HCT116 (cell line): ENCODE data around the gene STRBP. TPM values are rescaled to one million over a fixed set of nuclear protein-coding genes. Genes with fewer than 3 reads are reported as not detected.

Experiments used
- ATAC-seq: fragments of 200-7000 bp; cut with Tn5 transposase; 2 replicates; pipeline ENCODE4 v1.9.1; 2020; ENCODE audit warnings: mild to moderate bottlenecking, moderate library complexity
- BruUV-seq: library from RNA; stranded (reverse); fragments of 400-500 nt; replicated peaks from 2 replicates; lab custom pipeline; 2021; lab: Mats Ljungman, UMichigan
- CTCF ChIA-PET: fragments of 300-600 bp; sonication (Branson Sonifier 250); formaldehyde crosslinking; loops from one replicate; lab custom pipeline; 2021; ENCODE audit warnings: antibody characterized with exemption; lab: Charles Lee
- POLR2A ChIA-PET: fragments of 300-600, 350-600 bp; sonication (Branson Sonifier 250); formaldehyde crosslinking; loops from one replicate; lab custom pipeline; 2021; ENCODE audit warnings: antibody characterized with exemption; lab: Charles Lee
- RAD21 ChIA-PET, 2 experiments: fragments of 300-600 bp; sonication (Branson Sonifier 250); formaldehyde crosslinking; loops; one replicate each; lab custom pipeline; 2023; ENCODE audit warnings: low total read pairs in 2 of 2; ENCODE audit not compliant: uncharacterized antibody in 2 of 2, unreplicated experiment in 2 of 2, low non-redundant PET in 1 of 2; lab: Charles Lee
- DNase-seq: peaks from one replicate; pipeline ENCODE4 v3.0.0-alpha.2; 2010; ENCODE audit warnings: low read depth, low spot score
- H2AFZ ChIP-seq: fragments of 200-600 bp; shearing (Covaris generic), sonication (generic); 2 replicates; pipeline ENCODE4 v1.6.1; 2017; ENCODE audit warnings: low read depth, mixed run types, mixed read lengths, antibody characterized with exemption, low read length; ENCODE audit not compliant: poor library complexity, severe bottlenecking
- H3K27ac ChIP-seq: 2 replicates; pipeline ENCODE4 v1.5.1; 2012; ENCODE audit warnings: low read depth, low read length
- H3K27me3 ChIP-seq: fragments of 200-600 bp; sonication (generic); 2 replicates; pipeline ENCODE4 v1.6.1; 2016; ENCODE audit warnings: mixed run types, low read length, mixed read lengths; ENCODE audit not compliant: insufficient read depth
- H3K36me3 ChIP-seq, 2 experiments: fragments of 200-500 bp in 1 of 2; fragments of 200-600 bp in 1 of 2; sonication (Bioruptor generic) in 1 of 2; sonication (generic) in 1 of 2; 2 replicates each; pipeline versions ENCODE4 v1.5.1 to v1.6.1; 2014 to 2016; ENCODE audit warnings: low read length in 2 of 2, inconsistent platforms in 1 of 2, mixed read lengths in 1 of 2, mixed run types in 1 of 2; ENCODE audit not compliant: insufficient read depth in 2 of 2, control insufficient read depth in 1 of 2
- H3K4me1 ChIP-seq, 2 experiments: fragments of 200-600 bp in 1 of 2; sonication (generic) in 1 of 2; 2 replicates each; pipeline versions ENCODE4 v1.5.1 to v1.6.1; 2012 to 2017; ENCODE audit warnings: low read length in 2 of 2, inconsistent platforms in 1 of 2, mild to moderate bottlenecking in 1 of 2, mixed read lengths in 1 of 2, mixed run types in 1 of 2, moderate library complexity in 1 of 2; ENCODE audit not compliant: insufficient read depth in 2 of 2, control insufficient read depth in 1 of 2
- H3K4me2 ChIP-seq: fragments of 200-600 bp; sonication (generic); 2 replicates; pipeline ENCODE4 v1.6.1; 2017; ENCODE audit warnings: mixed run types, low read length, mixed read lengths
- H3K4me3 ChIP-seq, 2 experiments: fragments of 200-600 bp in 1 of 2; sonication (generic) in 1 of 2; replicated peaks in 1 of 2; 2 replicates each; pipeline ENCODE4 v1.5.1; 2011 to 2016; ENCODE audit warnings: low read length in 2 of 2, control low read depth in 1 of 2, low read depth in 1 of 2, mild to moderate bottlenecking in 1 of 2, mixed read lengths in 1 of 2, mixed run types in 1 of 2
- H3K79me2 ChIP-seq: fragments of 200-600 bp; sonication (generic); 2 replicates; pipeline ENCODE4 v1.6.1; 2017; ENCODE audit warnings: mild to moderate bottlenecking, mixed run types, low read length, moderate library complexity, mixed read lengths; ENCODE audit not compliant: insufficient read depth
- H3K9ac ChIP-seq: fragments of 200-600 bp; sonication (generic); 2 replicates; pipeline ENCODE4 v1.6.1; 2016; ENCODE audit warnings: low read length, mixed read lengths
- H3K9me2 ChIP-seq: fragments of 200-600 bp; sonication (generic), shearing (Covaris generic); 2 replicates; pipeline ENCODE4 v1.6.1; 2017; ENCODE audit warnings: mixed run types, mild to moderate bottlenecking, moderate library complexity; ENCODE audit not compliant: insufficient read depth
- H3K9me3 ChIP-seq, 2 experiments: fragments of 200-500 bp in 1 of 2; fragments of 200-600 bp in 1 of 2; sonication (Bioruptor generic) in 1 of 2; sonication (generic) in 1 of 2; 2 replicates each; pipeline ENCODE4 v1.6.1; 2014 to 2017; ENCODE audit warnings: low read length in 2 of 2, mixed read lengths in 2 of 2, inconsistent platforms in 1 of 2, low read depth in 1 of 2, mild to moderate bottlenecking in 1 of 2, mixed run types in 1 of 2, moderate library complexity in 1 of 2; ENCODE audit not compliant: control insufficient read depth in 1 of 2, insufficient read depth in 1 of 2
- H4K20me1 ChIP-seq: fragments of 200-600 bp; sonication (generic), shearing (Covaris generic); 2 replicates; pipeline ENCODE4 v1.6.1; 2017; ENCODE audit warnings: mixed run types, mild to moderate bottlenecking, moderate library complexity; ENCODE audit not compliant: insufficient read depth
- CEBPB ChIP-seq: IDR thresholded peaks from 2 replicates; pipeline ENCODE4 v1.6.1; 2012; ENCODE audit warnings: low read depth
- EGR1 ChIP-seq: IDR thresholded peaks from 2 replicates; pipeline ENCODE4 v1.6.1; 2012; ENCODE audit warnings: low read depth
- EZH2phosphoT487 ChIP-seq: fragments of 200-600 bp; IDR thresholded peaks from 2 replicates; pipeline ENCODE4 v1.6.1; 2018; ENCODE audit warnings: antibody characterized with exemption, borderline replicate concordance
- JUND ChIP-seq: IDR thresholded peaks from 2 replicates; pipeline ENCODE4 v1.6.1; 2012
- RAD21 ChIP-seq: IDR thresholded peaks from 2 replicates; pipeline ENCODE4 v1.6.1; 2012; ENCODE audit warnings: low read depth, mild to moderate bottlenecking
- SRF ChIP-seq: IDR thresholded peaks from 2 replicates; pipeline ENCODE4 v1.6.1; 2012; ENCODE audit warnings: low read depth
- YY1 ChIP-seq: IDR thresholded peaks from 2 replicates; pipeline ENCODE4 v1.6.1; 2011; ENCODE audit warnings: low read length, low read depth, moderate library complexity, mild to moderate bottlenecking; ENCODE audit not compliant: insufficient replicate concordance; ENCODE audit errors: extremely low read depth
- ZFX ChIP-seq: fragments of 450-650 bp; IDR thresholded peaks from 2 replicates; pipeline ENCODE4 v1.6.1; 2017
- ZNF274 ChIP-seq: fragments of 200-500 bp; sonication (Bioruptor generic); IDR thresholded peaks from 2 replicates; pipeline ENCODE4 v1.6.1; 2014; ENCODE audit warnings: mild to moderate bottlenecking, low read depth, low read length, inconsistent platforms
- intact Hi-C: fragments of 100-400 bp; cut with micrococcal nuclease; formaldehyde crosslinking; loops from 2 replicates; pipeline ENCODE4 v1.10.0; 2022
- total RNA-seq: library from RNA; stranded (reverse); gene quantifications from one replicate; pipeline ENCODE4 v1.2.1, GENCODE V29; 2021; ENCODE audit not compliant: unreplicated experiment
- TF ChIP-seq, protein P1 (sequence below): IDR thresholded peaks from 2 replicates; pipeline ENCODE4 v1.6.1; 2012; ENCODE audit warnings: low read depth
- TF ChIP-seq, protein P2 (sequence below): IDR thresholded peaks from 2 replicates; pipeline ENCODE4 v1.6.1; 2012

Gene STRBP
- total RNA-seq, 1 experiment from 2014 or later, result 30.4 TPM

DNA sequence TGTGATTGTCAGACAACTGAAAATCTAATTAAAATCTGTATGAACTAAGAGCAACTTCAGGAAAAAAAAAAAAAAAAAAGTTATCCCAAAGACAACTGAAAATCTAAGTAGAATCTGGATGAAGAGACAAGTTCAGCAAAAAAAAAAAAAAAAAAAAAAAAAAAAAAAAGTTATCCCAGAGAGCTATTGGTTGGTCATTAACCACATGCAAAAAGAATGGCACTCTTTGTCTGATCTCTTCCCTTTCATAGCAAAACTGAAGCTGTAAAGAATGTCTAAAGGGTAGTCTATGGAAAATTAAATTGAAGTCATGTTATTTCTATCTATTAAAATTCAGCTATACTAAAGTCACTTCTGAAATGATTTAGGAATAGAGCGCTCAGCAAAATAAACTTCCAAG is 32.9 kb downstream of the STRBP start:
- Histone ChIP-seq H3K79me2 (peaks cover 29% of the 10 kb centered on the region), H2AFZ (no peak overlapping the region), H3K9me3 (no peaks in the 10 kb centered on the region), H4K20me1 (0 out of 2 replicates have a peak, but pooled peaks cover 3% of the 10 kb centered on the region), H3K4me3 (no peak overlapping the region), H3K4me1 (no peaks in the 10 kb centered on the region), H3K9ac (no peak overlapping the region), H3K27me3 (no peaks in the 10 kb centered on the region)
- intact Hi-C loops, result no loop called here
- DNase-seq (no peak), ATAC-seq (no peak)
- ChIA-PET POLR2A (interaction anchor here (0.6 to 0.7 kb wide), 2 partner anchors 34 to 85 kb away, joined by 3 read pairs; no protein-coding TSS in a partner anchor), RAD21 (no interaction called here)
- TF ChIP-seq, protein P1, sequence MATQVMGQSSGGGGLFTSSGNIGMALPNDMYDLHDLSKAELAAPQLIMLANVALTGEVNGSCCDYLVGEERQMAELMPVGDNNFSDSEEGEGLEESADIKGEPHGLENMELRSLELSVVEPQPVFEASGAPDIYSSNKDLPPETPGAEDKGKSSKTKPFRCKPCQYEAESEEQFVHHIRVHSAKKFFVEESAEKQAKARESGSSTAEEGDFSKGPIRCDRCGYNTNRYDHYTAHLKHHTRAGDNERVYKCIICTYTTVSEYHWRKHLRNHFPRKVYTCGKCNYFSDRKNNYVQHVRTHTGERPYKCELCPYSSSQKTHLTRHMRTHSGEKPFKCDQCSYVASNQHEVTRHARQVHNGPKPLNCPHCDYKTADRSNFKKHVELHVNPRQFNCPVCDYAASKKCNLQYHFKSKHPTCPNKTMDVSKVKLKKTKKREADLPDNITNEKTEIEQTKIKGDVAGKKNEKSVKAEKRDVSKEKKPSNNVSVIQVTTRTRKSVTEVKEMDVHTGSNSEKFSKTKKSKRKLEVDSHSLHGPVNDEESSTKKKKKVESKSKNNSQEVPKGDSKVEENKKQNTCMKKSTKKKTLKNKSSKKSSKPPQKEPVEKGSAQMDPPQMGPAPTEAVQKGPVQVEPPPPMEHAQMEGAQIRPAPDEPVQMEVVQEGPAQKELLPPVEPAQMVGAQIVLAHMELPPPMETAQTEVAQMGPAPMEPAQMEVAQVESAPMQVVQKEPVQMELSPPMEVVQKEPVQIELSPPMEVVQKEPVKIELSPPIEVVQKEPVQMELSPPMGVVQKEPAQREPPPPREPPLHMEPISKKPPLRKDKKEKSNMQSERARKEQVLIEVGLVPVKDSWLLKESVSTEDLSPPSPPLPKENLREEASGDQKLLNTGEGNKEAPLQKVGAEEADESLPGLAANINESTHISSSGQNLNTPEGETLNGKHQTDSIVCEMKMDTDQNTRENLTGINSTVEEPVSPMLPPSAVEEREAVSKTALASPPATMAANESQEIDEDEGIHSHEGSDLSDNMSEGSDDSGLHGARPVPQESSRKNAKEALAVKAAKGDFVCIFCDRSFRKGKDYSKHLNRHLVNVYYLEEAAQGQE, result no peak
- TF ChIP-seq SRF (no peak), EGR1 (no peak), JUND (no peak), YY1 (no peak), CEBPB (no peak), RAD21 (no peak), ZNF274 (no peak), EZH2phosphoT487 (no peak), ZFX (no peak)
- TF ChIP-seq, protein P2, sequence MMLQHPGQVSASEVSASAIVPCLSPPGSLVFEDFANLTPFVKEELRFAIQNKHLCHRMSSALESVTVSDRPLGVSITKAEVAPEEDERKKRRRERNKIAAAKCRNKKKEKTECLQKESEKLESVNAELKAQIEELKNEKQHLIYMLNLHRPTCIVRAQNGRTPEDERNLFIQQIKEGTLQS, result no peak
- TF ChIP-seq, all 23 proteins: peak for 0
- H3K4me2 ChIP-seq, result no peak overlapping the region
- no peak overlapping the region for H3K27ac ChIP-seq
- CTCF ChIA-PET, result interaction anchor here (0.7 kb wide), 1 partner anchor 57 kb away, joined by 3 read pairs; no protein-coding TSS in a partner anchor
- no peaks in the 10 kb centered on the region for H3K36me3 ChIP-seq
- BruUV-seq, result no TSS peak
- no peaks in the 10 kb centered on the region for H3K9me2 ChIP-seq
